OCI-LY3 (cell line): ENCODE results near the gene STK32C.

Source experiments
- H2AFZ ChIP-seq: fragments of 200-600, 300-600 bp; shearing (Covaris generic); 2 replicates; pipeline ENCODE4 v1.6.0; 2014; ENCODE audit warnings: antibody characterized with exemption, low read depth, low read length
- H3K27ac ChIP-seq: fragments of 200-600, 300-600 bp; sonication (generic); 2 replicates; pipeline ENCODE4 v1.5.1; 2014; ENCODE audit warnings: mild to moderate bottlenecking, low read length, moderate library complexity, mixed read lengths
- H3K27me3 ChIP-seq: fragments of 200-600, 300-600 bp; sonication (generic); 2 replicates; pipeline ENCODE4 v1.6.1; 2014; ENCODE audit warnings: low read depth, low read length, mixed read lengths
- H3K36me3 ChIP-seq: fragments of 200-600, 300-600 bp; sonication (generic); replicated peaks from 2 replicates; pipeline ENCODE3; 2014; ENCODE audit warnings: low read depth, low read length, mixed read lengths
- H3K4me1 ChIP-seq: fragments of 300-600, 200-600 bp; sonication (generic); 2 replicates; pipeline ENCODE4 v1.6.1; 2014; ENCODE audit warnings: low read length, mixed read lengths
- H3K4me2 ChIP-seq: fragments of 200-600, 300-600 bp; sonication (generic); 2 replicates; pipeline ENCODE4 v1.6.1; 2014; ENCODE audit warnings: low read length, mixed read lengths
- H3K4me3 ChIP-seq: fragments of 300-600, 200-600 bp; sonication (generic); 2 replicates; pipeline ENCODE4 v1.5.1; 2014; ENCODE audit warnings: antibody characterized with exemption, mild to moderate bottlenecking, low read length, moderate library complexity
- H3K79me2 ChIP-seq: fragments of 300-600, 200-600 bp; shearing (Covaris generic); 2 replicates; pipeline ENCODE4 v1.6.1; 2014; ENCODE audit warnings: mild to moderate bottlenecking, low read length, mixed read lengths
- H3K9ac ChIP-seq: fragments of 300-600, 200-600 bp; shearing (Covaris generic); 2 replicates; pipeline ENCODE4 v1.6.0; 2014; ENCODE audit warnings: mild to moderate bottlenecking, low read length, moderate library complexity
- H3K9me3 ChIP-seq: fragments of 200-600, 300-600 bp; shearing (Covaris generic); 2 replicates; pipeline ENCODE4 v1.6.1; 2014; ENCODE audit warnings: low read length, mixed read lengths; ENCODE audit not compliant: insufficient read depth
- H4K20me1 ChIP-seq: fragments of 200-600, 300-600 bp; sonication (generic); 2 replicates; pipeline ENCODE4 v1.6.1; 2016; ENCODE audit warnings: low read length, mixed read lengths; ENCODE audit not compliant: insufficient read depth
- EZH2phosphoT487 ChIP-seq: fragments of 200-600 bp; shearing (Covaris generic); IDR thresholded peaks from 2 replicates; pipeline ENCODE4 v1.6.1; 2018; ENCODE audit warnings: antibody characterized with exemption, mixed run types, low read depth
- TF ChIP-seq, protein P1 (sequence below): fragments of 200-600, 300-600 bp; sonication (generic); IDR thresholded peaks from 2 replicates; pipeline ENCODE4 v1.5.1; 2014; ENCODE audit warnings: antibody characterized with exemption, low read length, low read depth

STK32C gene

DNA sequence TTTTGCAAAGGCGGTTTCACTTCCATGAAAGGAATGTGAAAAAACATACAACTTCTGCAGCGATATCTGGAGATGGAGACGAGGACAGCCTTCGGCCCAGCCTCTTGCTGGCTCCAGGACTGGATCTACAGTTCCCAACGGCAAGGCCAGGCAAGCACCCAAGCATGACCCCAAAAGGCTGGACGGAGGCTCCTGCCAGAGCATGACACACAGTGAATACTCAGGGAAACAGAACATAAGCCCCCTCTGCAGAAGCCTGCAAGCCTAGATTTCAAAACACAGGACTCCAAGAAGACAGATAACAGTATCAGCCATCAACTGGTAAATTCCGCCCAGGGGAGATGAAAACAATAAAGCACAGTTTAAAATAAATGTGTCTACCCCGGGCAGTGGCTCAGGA is 21.0 kb upstream of the STK32C start:
- 0 out of 2 replicates have a peak, but pooled peaks cover 8% of the 10 kb centered on the region for H4K20me1 ChIP-seq
- no peak overlapping the region for H3K9ac ChIP-seq
- TF ChIP-seq EZH2phosphoT487, result no peak
- no peak overlapping the region for H3K27ac ChIP-seq
- H3K27me3 ChIP-seq, result no peaks in the 10 kb centered on the region
- peaks cover 18% of the 10 kb centered on the region for H3K36me3 ChIP-seq
- no peak overlapping the region for H2AFZ ChIP-seq
- H3K9me3 ChIP-seq, result no peaks in the 10 kb centered on the region
- no peak overlapping the region for H3K4me3 ChIP-seq
- peaks cover 31% of the 10 kb centered on the region for H3K4me1 ChIP-seq
- H3K4me2 ChIP-seq, result no peak overlapping the region
- H3K79me2 ChIP-seq, result peaks cover 33% of the 10 kb centered on the region

DNA sequence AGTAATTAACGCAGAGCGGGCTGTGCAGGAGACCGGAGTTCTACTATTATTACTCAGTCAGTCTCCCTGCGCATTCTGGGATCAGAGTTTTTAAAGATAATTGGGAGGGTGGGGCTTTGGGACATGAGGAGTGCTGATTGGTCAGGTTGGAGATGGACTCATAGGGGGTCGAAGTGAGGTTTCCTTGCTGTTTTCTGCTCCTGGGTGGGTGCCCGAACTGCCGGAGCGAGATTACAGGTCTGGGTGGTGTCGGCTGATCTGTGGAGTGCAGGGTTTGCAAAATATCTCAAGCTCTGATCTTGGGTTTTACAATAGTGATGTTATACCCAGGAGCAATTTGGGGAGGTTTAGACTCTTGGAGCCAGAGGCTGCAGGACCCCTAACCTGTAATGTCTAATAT is 20.4 kb upstream of the STK32C start:
- Histone ChIP-seq H4K20me1 (0 out of 2 replicates have a peak, but pooled peaks cover 8% of the 10 kb centered on the region), H3K27ac (no peak overlapping the region), H3K4me1 (peaks cover 31% of the 10 kb centered on the region), H3K79me2 (peaks cover 33% of the 10 kb centered on the region), H3K27me3 (no peaks in the 10 kb centered on the region), H3K4me3 (no peak overlapping the region), H3K9ac (no peak overlapping the region), H3K9me3 (no peaks in the 10 kb centered on the region), H2AFZ (no peak overlapping the region), H3K4me2 (no peak overlapping the region), H3K36me3 (peaks cover 18% of the 10 kb centered on the region)
- no peak for TF ChIP-seq EZH2phosphoT487
- TF ChIP-seq, protein P1, sequence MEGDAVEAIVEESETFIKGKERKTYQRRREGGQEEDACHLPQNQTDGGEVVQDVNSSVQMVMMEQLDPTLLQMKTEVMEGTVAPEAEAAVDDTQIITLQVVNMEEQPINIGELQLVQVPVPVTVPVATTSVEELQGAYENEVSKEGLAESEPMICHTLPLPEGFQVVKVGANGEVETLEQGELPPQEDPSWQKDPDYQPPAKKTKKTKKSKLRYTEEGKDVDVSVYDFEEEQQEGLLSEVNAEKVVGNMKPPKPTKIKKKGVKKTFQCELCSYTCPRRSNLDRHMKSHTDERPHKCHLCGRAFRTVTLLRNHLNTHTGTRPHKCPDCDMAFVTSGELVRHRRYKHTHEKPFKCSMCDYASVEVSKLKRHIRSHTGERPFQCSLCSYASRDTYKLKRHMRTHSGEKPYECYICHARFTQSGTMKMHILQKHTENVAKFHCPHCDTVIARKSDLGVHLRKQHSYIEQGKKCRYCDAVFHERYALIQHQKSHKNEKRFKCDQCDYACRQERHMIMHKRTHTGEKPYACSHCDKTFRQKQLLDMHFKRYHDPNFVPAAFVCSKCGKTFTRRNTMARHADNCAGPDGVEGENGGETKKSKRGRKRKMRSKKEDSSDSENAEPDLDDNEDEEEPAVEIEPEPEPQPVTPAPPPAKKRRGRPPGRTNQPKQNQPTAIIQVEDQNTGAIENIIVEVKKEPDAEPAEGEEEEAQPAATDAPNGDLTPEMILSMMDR, result no peak

GRCh38 chr10:132326925-132327324 is 19.2 kb upstream of the STK32C start:
- peaks cover 33% of the 10 kb centered on the region for H3K79me2 ChIP-seq
- H3K27me3 ChIP-seq, result no peaks in the 10 kb centered on the region
- no peak overlapping the region; the same call in 1 of the 2 replicates for H3K4me2 ChIP-seq
- no peaks in the 10 kb centered on the region for H3K9me3 ChIP-seq
- no peak overlapping the region for H3K4me3 ChIP-seq
- no peak overlapping the region for H3K9ac ChIP-seq
- H4K20me1 ChIP-seq, result 0 out of 2 replicates have a peak, but pooled peaks cover 8% of the 10 kb centered on the region
- peaks cover 18% of the 10 kb centered on the region for H3K36me3 ChIP-seq
- H3K4me1 ChIP-seq, result peaks cover 27% of the 10 kb centered on the region
- no peak overlapping the region for H2AFZ ChIP-seq
- H3K27ac ChIP-seq, result no peak overlapping the region
- TF ChIP-seq, protein P1, result no peak
- TF ChIP-seq EZH2phosphoT487, result no peak

GRCh38 chr10:132326344-132326889 is 18.7 kb upstream of the STK32C start:
- no peaks in the 10 kb centered on the region for H3K27me3 ChIP-seq
- H3K9ac ChIP-seq, result no peak overlapping the region
- H3K79me2 ChIP-seq, result peaks cover 31% of the 10 kb centered on the region
- 0 out of 2 replicates have a peak, but pooled peaks cover 8% of the 10 kb centered on the region for H4K20me1 ChIP-seq
- no peaks in the 10 kb centered on the region for H3K9me3 ChIP-seq
- peak overlapping the region; percentile 7; the same call in 1 of the 2 replicates for H3K4me2 ChIP-seq
- peaks cover 18% of the 10 kb centered on the region for H3K36me3 ChIP-seq
- no peak for TF ChIP-seq EZH2phosphoT487
- TF ChIP-seq, protein P1, result no peak
- H2AFZ ChIP-seq, result no peak overlapping the region
- peaks cover 27% of the 10 kb centered on the region for H3K4me1 ChIP-seq
- no peak overlapping the region for H3K27ac ChIP-seq
- H3K4me3 ChIP-seq, result no peak overlapping the region
